ENCODE measurements around the gene LNX1.

DNA sequence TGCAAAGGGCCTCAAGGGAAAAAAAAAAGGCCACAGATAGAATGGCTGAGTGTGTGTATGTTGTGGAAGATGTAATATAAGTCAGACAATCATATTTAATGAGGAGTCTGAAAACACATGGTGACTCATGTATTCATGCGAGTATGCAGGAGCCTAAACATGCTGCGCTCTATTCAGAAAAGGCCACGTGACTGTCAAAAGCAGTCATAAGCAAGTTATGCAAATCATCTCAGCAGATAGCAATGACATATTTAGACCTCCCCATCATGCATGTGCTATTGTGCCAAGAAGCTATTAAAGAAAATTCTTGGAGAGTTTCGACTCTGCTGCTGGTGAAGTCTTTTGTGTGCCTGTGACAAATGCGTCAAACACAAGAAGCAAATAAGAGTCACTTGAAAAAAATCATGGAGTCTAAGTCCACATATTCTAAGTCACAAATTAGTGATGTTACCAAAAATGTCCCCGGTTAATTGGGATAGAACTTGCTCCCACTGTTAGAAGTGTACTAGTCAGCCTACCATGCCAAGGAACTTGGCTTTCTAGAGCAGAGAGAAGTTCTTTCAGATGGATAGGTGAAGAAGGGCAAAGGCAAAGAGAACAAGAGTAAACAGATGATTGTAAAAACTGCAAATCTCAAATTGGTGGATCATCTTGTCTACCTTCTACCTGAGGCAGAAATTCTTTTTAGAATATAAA is 5.0 kb downstream of the LNX1 start:
- TF ChIP-seq, protein P1, sequence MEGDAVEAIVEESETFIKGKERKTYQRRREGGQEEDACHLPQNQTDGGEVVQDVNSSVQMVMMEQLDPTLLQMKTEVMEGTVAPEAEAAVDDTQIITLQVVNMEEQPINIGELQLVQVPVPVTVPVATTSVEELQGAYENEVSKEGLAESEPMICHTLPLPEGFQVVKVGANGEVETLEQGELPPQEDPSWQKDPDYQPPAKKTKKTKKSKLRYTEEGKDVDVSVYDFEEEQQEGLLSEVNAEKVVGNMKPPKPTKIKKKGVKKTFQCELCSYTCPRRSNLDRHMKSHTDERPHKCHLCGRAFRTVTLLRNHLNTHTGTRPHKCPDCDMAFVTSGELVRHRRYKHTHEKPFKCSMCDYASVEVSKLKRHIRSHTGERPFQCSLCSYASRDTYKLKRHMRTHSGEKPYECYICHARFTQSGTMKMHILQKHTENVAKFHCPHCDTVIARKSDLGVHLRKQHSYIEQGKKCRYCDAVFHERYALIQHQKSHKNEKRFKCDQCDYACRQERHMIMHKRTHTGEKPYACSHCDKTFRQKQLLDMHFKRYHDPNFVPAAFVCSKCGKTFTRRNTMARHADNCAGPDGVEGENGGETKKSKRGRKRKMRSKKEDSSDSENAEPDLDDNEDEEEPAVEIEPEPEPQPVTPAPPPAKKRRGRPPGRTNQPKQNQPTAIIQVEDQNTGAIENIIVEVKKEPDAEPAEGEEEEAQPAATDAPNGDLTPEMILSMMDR (IDR thresholded peaks at IDR 0.05; ENCODE audit: low read depth, low read length): no peak
- no peak for TF ChIP-seq POLR2A (IDR thresholded peaks at IDR 0.05; ENCODE audit: extremely low read depth, insufficient read length)

Data from NB4 (cell line).